ENCODE results near the gene EIF3L. TPM values are rescaled to one million over a fixed set of nuclear protein-coding genes. Genes with fewer than 3 reads are reported as not detected.

EIF3L gene
- total and polyA plus RNA-seq, 2 donors (not counting 3 experiments of a cell fraction or from before 2014, with no cell fraction given) = 479 to 601 TPM

DNA sequence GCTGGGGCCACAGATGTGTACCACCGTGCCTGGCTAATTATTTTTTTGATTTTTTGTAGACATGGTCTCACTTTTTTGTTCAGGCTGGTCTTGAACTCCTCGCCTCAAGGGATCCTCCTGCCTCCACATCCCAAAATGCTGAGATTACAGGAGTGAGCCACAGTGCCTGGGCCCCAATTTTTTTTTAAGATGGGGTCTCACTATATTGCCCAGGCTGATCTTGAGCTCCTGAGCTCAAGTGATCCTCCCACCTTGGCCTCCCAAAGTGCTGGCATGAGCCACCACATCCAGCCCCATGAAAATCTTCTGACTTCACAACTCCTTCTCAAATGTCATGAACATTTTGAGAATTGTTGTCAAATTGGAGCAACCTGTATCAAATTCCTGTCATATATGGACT lies 2.8 kb upstream of the EIF3L start:
- Histone ChIP-seq H3K4me3 (replicated peaks in 1 of 3; ENCODE audit: insufficient read depth in 1 of 3, low read depth in 1 of 3, low read length in 3 of 3) (no peak overlapping the region), H3K4me2 (ENCODE audit: insufficient read depth, low read length) (no peak overlapping the region), H2AFZ (ENCODE audit: low read depth, low read length) (no peak overlapping the region), H3K9me3 (replicated peaks; ENCODE audit: control insufficient read depth, insufficient read depth, low read length) (no peaks in the 10 kb centered on the region), H4K20me1 (replicated peaks; ENCODE audit: control insufficient read depth, extremely low read depth, insufficient read depth, low read length) (peaks cover 4% of the 10 kb centered on the region), H3K9ac (replicated peaks; ENCODE audit: extremely low read depth, insufficient read depth, low read length) (no peak overlapping the region), H3K4me1 (ENCODE audit: control insufficient read depth, extremely low read depth, insufficient read depth, low read length) (peaks cover 24% of the 10 kb centered on the region), H3K27me3 (ENCODE audit: control insufficient read depth in 2 of 2, insufficient read depth in 2 of 2, low read length in 2 of 2) (no peaks in the 10 kb centered on the region), H3K9me1 (replicated peaks; ENCODE audit: control insufficient read depth, extremely low read depth, insufficient read depth, low read length) (no peaks in the 10 kb centered on the region), H3K79me2 (ENCODE audit: control insufficient read depth, insufficient read depth, low read length) (peaks cover 43% of the 10 kb centered on the region), H3K36me3 (ENCODE audit: control insufficient read depth in 2 of 2, extremely low read depth in 1 of 2, insufficient read depth in 2 of 2, low read length in 2 of 2) (peaks cover 0 to 6% of the 10 kb centered on the region in 2 experiments), H3K27ac (ENCODE audit: insufficient read depth, low read depth, low read length) (no peak overlapping the region)
- DNase-seq (ENCODE audit: low read depth, low spot score) (no peak), FAIRE-seq (no peak)
- intact Hi-C loops (cut with micrococcal nuclease) (no loop called here), dilution Hi-C loops (cut with MboI; ENCODE audit: extremely low pct_ligation_motif_present, low sequenced_read_pairs) (no loop called here)
- ChIA-PET CTCF (interaction anchor here (1.0 kb wide), 1 partner anchor 17 kb away, joined by 3 read pairs; no protein-coding TSS in a partner anchor), POLR2A (no interaction called here)
- BruUV-seq (replicated peaks) = no TSS peak
- TF ChIP-seq, protein P1, sequence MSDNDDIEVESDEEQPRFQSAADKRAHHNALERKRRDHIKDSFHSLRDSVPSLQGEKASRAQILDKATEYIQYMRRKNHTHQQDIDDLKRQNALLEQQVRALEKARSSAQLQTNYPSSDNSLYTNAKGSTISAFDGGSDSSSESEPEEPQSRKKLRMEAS (IDR thresholded peaks at IDR 0.05; ENCODE audit: insufficient read depth, insufficient read length) = no peak

DNA sequence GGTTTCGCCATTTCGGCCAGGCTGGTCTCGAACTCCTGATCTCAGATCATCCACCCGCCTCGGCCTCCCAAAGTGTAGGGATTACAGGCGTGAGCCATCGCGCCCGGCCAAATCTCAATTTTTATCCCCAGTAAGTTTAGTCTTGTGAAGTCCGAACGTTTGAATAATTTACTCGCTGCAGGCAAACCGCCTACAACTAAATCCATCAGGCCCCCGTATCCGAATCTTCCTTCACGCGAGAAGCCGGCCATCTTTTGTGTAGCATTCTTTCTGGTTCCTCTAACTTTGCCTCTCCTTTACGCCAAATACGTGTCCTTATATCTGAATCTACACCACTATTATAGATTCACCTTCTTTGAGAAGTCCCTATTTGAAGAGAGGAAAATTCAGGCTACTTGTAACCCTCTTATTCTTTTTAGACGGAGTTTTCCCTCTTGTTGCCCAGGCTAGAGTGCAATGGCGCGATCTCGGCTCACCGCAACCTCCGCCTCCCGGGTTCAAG lies 581 bp upstream of the EIF3L start:
- H3K4me3 ChIP-seq (replicated peaks in 1 of 3; ENCODE audit: insufficient read depth in 1 of 3, low read depth in 1 of 3, low read length in 3 of 3) = peak overlapping the region; percentile 86 to 97 (median 95)
- H3K9me1 ChIP-seq (replicated peaks; ENCODE audit: control insufficient read depth, extremely low read depth, insufficient read depth, low read length) = no peaks in the 10 kb centered on the region
- H3K79me2 ChIP-seq (ENCODE audit: control insufficient read depth, insufficient read depth, low read length) = peaks cover 46% of the 10 kb centered on the region
- no peaks in the 10 kb centered on the region for H3K27me3 ChIP-seq (ENCODE audit: control insufficient read depth in 2 of 2, insufficient read depth in 2 of 2, low read length in 2 of 2)
- dilution Hi-C loops (cut with MboI; ENCODE audit: extremely low pct_ligation_motif_present, low sequenced_read_pairs) = no loop called here
- CTCF ChIA-PET = interaction anchor here (2.0 kb wide), 2 partner anchors 15 to 31 kb away, joined by 6 to 9 read pairs; no protein-coding TSS in a partner anchor
- TSS peak; percentile 87 for BruUV-seq (replicated peaks)
- intact Hi-C loops (cut with micrococcal nuclease) = loop anchor here (2.0 kb wide), 1 partner anchor 40 kb away; no protein-coding TSS in a partner anchor
- H2AFZ ChIP-seq (ENCODE audit: low read depth, low read length) = peak overlapping the region; percentile 87
- DNase-seq (ENCODE audit: low read depth, low spot score) (peak; percentile 54), FAIRE-seq (no peak)
- POLR2A ChIA-PET = interaction anchor here (0.6 to 1.0 kb wide), 2 partner anchors 31 to 41 kb away, joined by 3 to 4 read pairs; no protein-coding TSS in a partner anchor
- peaks cover 17% of the 10 kb centered on the region for H3K4me1 ChIP-seq (ENCODE audit: control insufficient read depth, extremely low read depth, insufficient read depth, low read length)
- H3K4me2 ChIP-seq (ENCODE audit: insufficient read depth, low read length) = peak overlapping the region; percentile 60
- H3K9me3 ChIP-seq (replicated peaks; ENCODE audit: control insufficient read depth, insufficient read depth, low read length) = no peaks in the 10 kb centered on the region
- peak overlapping the region; percentile 79 for H3K27ac ChIP-seq (ENCODE audit: insufficient read depth, low read depth, low read length)
- TF ChIP-seq, protein P2, sequence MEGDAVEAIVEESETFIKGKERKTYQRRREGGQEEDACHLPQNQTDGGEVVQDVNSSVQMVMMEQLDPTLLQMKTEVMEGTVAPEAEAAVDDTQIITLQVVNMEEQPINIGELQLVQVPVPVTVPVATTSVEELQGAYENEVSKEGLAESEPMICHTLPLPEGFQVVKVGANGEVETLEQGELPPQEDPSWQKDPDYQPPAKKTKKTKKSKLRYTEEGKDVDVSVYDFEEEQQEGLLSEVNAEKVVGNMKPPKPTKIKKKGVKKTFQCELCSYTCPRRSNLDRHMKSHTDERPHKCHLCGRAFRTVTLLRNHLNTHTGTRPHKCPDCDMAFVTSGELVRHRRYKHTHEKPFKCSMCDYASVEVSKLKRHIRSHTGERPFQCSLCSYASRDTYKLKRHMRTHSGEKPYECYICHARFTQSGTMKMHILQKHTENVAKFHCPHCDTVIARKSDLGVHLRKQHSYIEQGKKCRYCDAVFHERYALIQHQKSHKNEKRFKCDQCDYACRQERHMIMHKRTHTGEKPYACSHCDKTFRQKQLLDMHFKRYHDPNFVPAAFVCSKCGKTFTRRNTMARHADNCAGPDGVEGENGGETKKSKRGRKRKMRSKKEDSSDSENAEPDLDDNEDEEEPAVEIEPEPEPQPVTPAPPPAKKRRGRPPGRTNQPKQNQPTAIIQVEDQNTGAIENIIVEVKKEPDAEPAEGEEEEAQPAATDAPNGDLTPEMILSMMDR (IDR thresholded peaks at IDR 0.05; ENCODE audit: extremely low read depth in 1 of 2, insufficient read depth in 1 of 2, low read depth in 1 of 2, low read length in 2 of 2) = no peak
- TF ChIP-seq POLR2AphosphoS5 (IDR thresholded peaks at IDR 0.05; ENCODE audit: insufficient read depth, low read depth, low read length) (no peak), FOS (IDR thresholded peaks at IDR 0.05; ENCODE audit: borderline replicate concordance, insufficient read depth, low read length) (no peak)
- peak overlapping the region; percentile 92 for H3K9ac ChIP-seq (replicated peaks; ENCODE audit: extremely low read depth, insufficient read depth, low read length)
- H4K20me1 ChIP-seq (replicated peaks; ENCODE audit: control insufficient read depth, extremely low read depth, insufficient read depth, low read length) = peaks cover 4% of the 10 kb centered on the region
- H3K36me3 ChIP-seq (ENCODE audit: control insufficient read depth in 2 of 2, extremely low read depth in 1 of 2, insufficient read depth in 2 of 2, low read length in 2 of 2) = peaks cover 9 to 13% of the 10 kb centered on the region in 2 experiments

Measured in endothelial cell of umbilical vein (primary cell).